Caco-2 (cell line): ENCODE results near the gene LTBP1. TPM values are rescaled to one million over a fixed set of nuclear protein-coding genes. Genes with fewer than 3 reads are reported as not detected.
"Not testable (repeated sequence)": the region's sequence is repeated elsewhere in the genome, so short reads cannot be mapped to it uniquely, and the experiment has no call there.

ENCODE experiments used
- BruUV-seq: library from RNA; stranded (reverse); fragments of 400-500 nt; replicated peaks from 2 replicates; lab custom pipeline; 2021; lab: Mats Ljungman, UMichigan
- CTCF ChIA-PET: fragments of 300-600 bp; sonication (Branson Sonifier 250); formaldehyde crosslinking; loops from one replicate; lab custom pipeline; 2022; ENCODE audit warnings: antibody characterized with exemption; lab: Charles Lee
- POLR2A ChIA-PET: fragments of 300-600 bp; sonication (Branson Sonifier 250); formaldehyde crosslinking; loops from one replicate; lab custom pipeline; 2022; ENCODE audit warnings: antibody characterized with exemption; lab: Charles Lee
- DNase-seq, 2 experiments: peaks; one replicate each; pipeline versions ENCODE4 v3.0.0 to v3.0.0-alpha.2; 2020 to 2022
- H3K27me3 ChIP-seq: replicated peaks from 2 replicates; pipeline ENCODE4 v1.6.0; 2011; ENCODE audit warnings: low read length; ENCODE audit not compliant: control insufficient read depth, insufficient read depth
- H3K36me3 ChIP-seq: 2 replicates; pipeline ENCODE4 v1.5.1; 2011; ENCODE audit warnings: low read length; ENCODE audit not compliant: control insufficient read depth, insufficient read depth
- H3K4me1 ChIP-seq: fragments of 250-450 bp; sonication (Bioruptor Pico); 2 replicates; pipeline ENCODE4 v1.5.1; 2020; ENCODE audit warnings: mild to moderate bottlenecking
- H3K4me3 ChIP-seq: 2 replicates; pipeline ENCODE4 v1.5.1; 2011; ENCODE audit warnings: low read depth, mild to moderate bottlenecking, control low read depth, low read length
- H3K9me3 ChIP-seq: fragments of 250-450 bp; sonication (Bioruptor Pico); 2 replicates; pipeline ENCODE4 v1.5.1; 2020; ENCODE audit warnings: mild to moderate bottlenecking, moderate library complexity
- H3K27ac Mint-ChIP-seq: one replicate; pipeline ENCODE4 v1.8.0; 2022; ENCODE audit warnings: mixed read lengths; ENCODE audit not compliant: unreplicated experiment
- H3K27me3 Mint-ChIP-seq: one replicate; pipeline ENCODE4 v1.8.0; 2022; ENCODE audit warnings: mixed read lengths; ENCODE audit not compliant: insufficient read depth, unreplicated experiment
- H3K36me3 Mint-ChIP-seq: one replicate; pipeline ENCODE4 v1.8.0; 2022; ENCODE audit warnings: mild to moderate bottlenecking, mixed read lengths; ENCODE audit not compliant: insufficient read depth, unreplicated experiment
- H3K4me1 Mint-ChIP-seq: one replicate; pipeline ENCODE4 v1.8.0; 2022; ENCODE audit warnings: low read depth, mixed read lengths; ENCODE audit not compliant: unreplicated experiment
- H3K4me3 Mint-ChIP-seq: one replicate; pipeline ENCODE4 v1.8.0; 2022; ENCODE audit warnings: mild to moderate bottlenecking, moderate library complexity, mixed read lengths; ENCODE audit not compliant: unreplicated experiment
- H3K9me3 Mint-ChIP-seq: one replicate; pipeline ENCODE4 v1.8.0; 2022; ENCODE audit warnings: mixed read lengths; ENCODE audit not compliant: unreplicated experiment
- CTCF ChIP-seq, 2 experiments: fragments of 200-600 bp in 1 of 2; IDR thresholded peaks; 1 replicate in 1 of 2; 2 replicates in 1 of 2; pipeline versions ENCODE4 v1.5.1 to v1.8.0; 2011 to 2022; ENCODE audit warnings: antibody characterized with exemption in 1 of 2, control low read depth in 1 of 2, inconsistent platforms in 1 of 2, low read depth in 1 of 2, low read length in 1 of 2, mild to moderate bottlenecking in 1 of 2, moderate library complexity in 1 of 2; ENCODE audit not compliant: insufficient read depth in 1 of 2, severe bottlenecking in 1 of 2, unreplicated experiment in 1 of 2
- intact Hi-C: fragments of 100-400 bp; cut with micrococcal nuclease; formaldehyde crosslinking; loops from one replicate; pipeline ENCODE4 v1.10.0; 2022; ENCODE audit not compliant: unreplicated experiment
- total RNA-seq: library from RNA; stranded (reverse); gene quantifications from 2 replicates; pipeline ENCODE4 v1.2.3, GENCODE V29; 2022

LTBP1 gene
- total RNA-seq, 1 experiment from 2014 or later: 64.2 TPM

GRCh38 chr2:33441235-33441810 lies 494.6 kb downstream of the LTBP1 start:
- no TSS peak for BruUV-seq
- POLR2A ChIA-PET: no interaction called here
- Histone ChIP-seq H3K4me3 (no peak overlapping the region), H3K4me1 (no peaks in the 10 kb centered on the region), H3K9me3 (no peaks in the 10 kb centered on the region), H3K36me3 (no peaks in the 10 kb centered on the region), H3K27me3 (no peaks in the 10 kb centered on the region)
- intact Hi-C loops: loop anchor here (1.0 kb wide), 3 partner anchors 28 to 669 kb away; no protein-coding TSS in a partner anchor
- H3K9me3 Mint-ChIP-seq: peaks cover 3% of the 10 kb centered on the region
- DNase-seq: peak; percentile 55 to 64
- H3K4me1 Mint-ChIP-seq: no peaks in the 10 kb centered on the region
- no peaks in the 10 kb centered on the region for H3K36me3 Mint-ChIP-seq
- H3K27ac Mint-ChIP-seq: no peak overlapping the region
- CTCF ChIA-PET: interaction anchor here (0.5 to 1.5 kb wide), 5 partner anchors 11 to 882 kb away, joined by 3 to 15 read pairs (median 4); no protein-coding TSS in a partner anchor
- peak; percentile 55 to 74 for TF ChIP-seq CTCF (IDR thresholded peaks at IDR 0.05; ENCODE audit: insufficient read depth in 1 of 2, low read depth in 1 of 2, low read length in 1 of 2, severe bottlenecking in 1 of 2, unreplicated experiment in 1 of 2)
- H3K27me3 Mint-ChIP-seq: peaks cover under 1% of the 10 kb centered on the region
- no peak overlapping the region for H3K4me3 Mint-ChIP-seq

GRCh38 chr2:33442052-33442451 lies 495.3 kb downstream of the LTBP1 start:
- CTCF ChIA-PET: interaction anchor here (1.0 to 1.3 kb wide), 2 partner anchors 29 to 637 kb away, joined by 3 to 4 read pairs; no protein-coding TSS in a partner anchor
- intact Hi-C loops, H3K27me3 Mint-ChIP-seq: not testable (repeated sequence)

GRCh38 chr2:33442528-33443079 lies 495.9 kb downstream of the LTBP1 start:
- BruUV-seq: no TSS peak
- Mint-ChIP-seq H3K27me3 (no peaks in the 10 kb centered on the region), H3K36me3 (no peaks in the 10 kb centered on the region), H3K4me1 (no peaks in the 10 kb centered on the region), H3K27ac (no peak overlapping the region), H3K4me3 (no peak overlapping the region), H3K9me3 (peaks cover 8% of the 10 kb centered on the region)
- DNase-seq: no peak
- H3K4me1 ChIP-seq: no peaks in the 10 kb centered on the region
- H3K27me3 ChIP-seq: no peaks in the 10 kb centered on the region
- CTCF ChIA-PET: interaction anchor here (1.0 kb wide), 1 partner anchor 30 kb away, joined by 3 read pairs; no protein-coding TSS in a partner anchor
- intact Hi-C loops: no loop called here
- no peak for TF ChIP-seq CTCF (IDR thresholded peaks at IDR 0.05; ENCODE audit: insufficient read depth in 1 of 2, low read depth in 1 of 2, low read length in 1 of 2, severe bottlenecking in 1 of 2, unreplicated experiment in 1 of 2)
- no peaks in the 10 kb centered on the region for H3K9me3 ChIP-seq
- POLR2A ChIA-PET: no interaction called here
- no peak overlapping the region for H3K4me3 ChIP-seq
- no peaks in the 10 kb centered on the region for H3K36me3 ChIP-seq

More at GRCh38 chr2:33442052-33442451, 495.3 kb downstream of the LTBP1 start:
- POLR2A ChIA-PET, H3K4me3 Mint-ChIP-seq, H3K9me3 ChIP-seq, H3K27me3 ChIP-seq, H3K4me3 ChIP-seq, H3K4me1 ChIP-seq, H3K36me3 Mint-ChIP-seq, H3K4me1 Mint-ChIP-seq, H3K27ac Mint-ChIP-seq, H3K36me3 ChIP-seq, DNase-seq, H3K9me3 Mint-ChIP-seq, BruUV-seq: not testable (repeated sequence)
